ENCODE results near the gene UBE2R2.

GRCh38 chr9:33917036-33917435 lies 100.1 kb downstream of the UBE2R2 start:
- TF ChIP-seq CTCF (conservative IDR thresholded peaks at IDR 0.05 in 1 of 2, IDR thresholded peaks at IDR 0.05 in 1 of 2; ENCODE audit: low read depth in 1 of 2, low read length in 2 of 2) (no peak), EZH2 (IDR thresholded peaks at IDR 0.05; ENCODE audit: low read length, missing control alignments) (no peak)

Measured in fibroblast of lung (primary cell).